NCI-H748 treated with DMSO at 0.1 percent for 48 hours (cell line): ENCODE results near the gene HRH2.
"Not testable (repeated sequence)": the region's sequence is repeated elsewhere in the genome, so short reads cannot be mapped to it uniquely, and the experiment has no call there.

Source experiments
- DNase-seq: peaks from one replicate; lab custom pipeline; 2025; lab: John Stamatoyannopoulos, UW

Gene HRH2

DNA sequence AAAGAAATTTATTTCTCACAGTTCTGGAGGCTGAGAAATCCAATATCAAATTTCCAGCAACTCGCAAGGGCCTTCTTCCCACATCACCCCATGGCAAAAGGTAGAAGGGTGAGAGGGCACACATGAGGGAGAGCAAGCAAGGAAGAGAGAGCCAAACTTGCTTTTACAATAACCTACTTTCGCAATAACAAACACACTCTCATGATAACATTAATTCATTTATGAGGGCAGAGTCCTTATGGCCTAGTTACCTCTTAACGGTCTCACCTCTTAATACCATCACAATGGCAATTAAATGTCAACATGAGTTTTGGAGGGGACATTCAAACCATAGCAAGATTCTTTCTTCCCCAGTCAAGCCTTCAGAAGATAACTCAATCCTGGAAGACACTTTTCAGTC, 11.6 kb upstream of the HRH2 start:
- no peak for DNase-seq

DNA sequence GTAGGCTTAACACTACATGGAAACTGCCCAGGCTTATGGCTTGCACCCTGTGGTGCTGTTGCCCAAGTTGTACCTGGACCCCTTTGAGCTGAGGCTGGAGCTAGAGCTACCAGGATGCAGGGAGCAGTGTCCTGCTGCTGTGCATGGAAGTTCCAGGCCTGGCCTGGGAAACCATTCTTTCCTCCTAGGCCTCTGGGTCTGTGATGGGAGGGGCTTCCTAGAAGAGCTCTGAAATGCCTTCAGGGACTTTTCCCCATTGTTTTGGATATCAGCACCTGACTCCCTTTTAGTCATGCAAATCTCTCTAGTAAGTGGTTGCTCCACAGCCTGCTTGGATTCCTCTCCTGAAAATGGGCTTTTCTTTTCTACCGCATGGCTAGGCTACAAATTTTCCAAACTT, 7.9 kb upstream of the HRH2 start:
- no peak for DNase-seq

DNA sequence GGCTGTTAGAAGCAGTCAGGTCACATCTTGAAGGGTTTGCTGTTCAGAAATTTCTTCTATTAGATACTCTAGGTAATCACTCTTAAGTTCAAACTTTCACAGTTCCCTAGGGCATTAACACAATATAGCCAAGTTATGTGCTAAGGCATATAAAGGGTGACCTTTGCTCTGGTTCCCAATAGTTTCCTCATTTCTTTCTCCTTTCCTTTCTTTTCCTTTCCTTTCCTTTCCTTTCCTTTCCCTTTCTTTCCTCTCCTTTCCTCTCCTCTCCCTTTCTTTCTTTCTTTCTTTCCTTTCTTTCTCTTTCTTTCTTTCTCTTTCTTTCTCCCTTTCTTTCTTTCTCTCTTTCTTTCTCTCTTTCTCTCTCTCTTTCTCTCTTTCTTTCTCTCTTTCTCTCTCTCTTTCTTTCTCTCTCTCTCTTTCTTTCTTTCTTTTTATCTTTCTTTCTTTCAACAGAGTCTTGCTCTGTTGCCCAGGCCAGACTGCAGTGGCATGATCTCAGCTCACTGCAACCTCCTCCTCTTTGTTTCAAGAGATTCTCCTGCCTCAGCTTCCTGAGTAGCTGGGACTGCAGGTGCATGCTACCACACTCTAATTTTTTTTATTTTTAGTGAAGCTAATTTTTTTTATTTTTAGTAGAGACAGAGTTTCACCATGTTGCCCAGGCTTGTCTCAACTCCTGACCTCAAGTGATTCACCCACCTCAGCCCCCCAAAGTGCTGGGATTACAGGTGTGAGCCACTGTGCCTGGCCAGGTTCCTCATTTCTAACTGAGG, 7.3 kb upstream of the HRH2 start:
- DNase-seq, result not testable (repeated sequence)

DNA sequence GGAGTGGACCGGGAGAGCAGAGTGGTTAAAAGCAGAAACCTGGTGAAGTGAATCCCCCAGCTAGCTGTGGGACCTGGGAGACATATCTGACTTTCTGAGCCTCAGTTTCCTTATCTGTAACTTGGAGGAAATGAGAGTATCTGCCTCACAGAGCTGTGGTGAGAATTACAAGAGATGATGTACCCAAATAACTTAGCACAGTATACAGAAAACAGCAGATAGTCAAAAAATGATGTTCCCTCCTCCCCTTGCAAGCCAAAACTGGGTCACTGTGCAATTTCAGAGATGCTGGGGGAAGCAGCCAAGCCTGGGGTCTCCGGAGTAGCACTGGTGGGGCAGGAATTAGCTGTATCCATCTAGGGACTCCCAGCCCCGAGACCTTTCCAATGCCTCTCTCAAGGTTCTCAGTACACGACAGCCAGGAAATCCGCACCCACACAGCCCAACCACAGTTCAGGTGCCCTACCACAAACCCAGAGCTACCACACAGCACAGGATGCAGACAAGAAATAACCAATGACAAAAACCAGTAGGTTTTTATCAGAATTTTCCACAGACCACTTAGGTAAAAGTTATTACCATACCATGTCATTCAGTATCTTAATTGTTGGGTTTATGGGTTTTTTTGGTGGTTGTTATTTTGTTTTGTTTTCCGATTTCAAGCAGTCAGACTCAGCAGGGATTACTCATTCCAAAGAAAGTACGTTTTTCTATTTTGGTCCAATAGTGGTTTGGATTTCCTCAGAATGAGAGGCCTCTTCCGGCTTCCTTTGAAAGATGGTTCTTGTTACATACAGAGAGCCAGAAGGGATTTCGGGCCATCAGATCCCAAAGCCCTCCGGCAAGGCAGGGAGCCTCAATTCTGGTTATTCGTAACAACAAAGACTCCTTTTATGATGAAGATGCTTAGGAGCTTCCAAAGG, 4.9 kb upstream of the HRH2 start:
- no peak for DNase-seq

DNA sequence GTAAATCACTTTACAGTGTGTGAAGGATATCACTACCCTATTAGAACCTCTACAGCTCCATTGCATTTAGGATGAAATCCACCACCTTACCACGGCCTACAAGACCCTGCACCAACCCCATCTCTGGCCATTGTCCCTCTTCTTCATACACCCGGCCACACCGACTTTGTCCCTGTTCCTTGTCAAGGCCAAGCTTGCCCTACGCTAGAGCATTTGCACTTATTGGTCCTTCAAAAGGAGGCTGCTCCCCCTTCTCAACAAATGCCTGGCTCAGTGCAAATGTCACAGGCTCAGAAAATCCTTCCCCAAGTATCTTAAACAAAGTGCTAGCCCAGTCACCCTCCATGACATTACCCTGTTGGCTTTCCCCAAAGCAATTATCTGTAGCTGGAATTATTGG, 4.1 kb upstream of the HRH2 start:
- no peak for DNase-seq

DNA sequence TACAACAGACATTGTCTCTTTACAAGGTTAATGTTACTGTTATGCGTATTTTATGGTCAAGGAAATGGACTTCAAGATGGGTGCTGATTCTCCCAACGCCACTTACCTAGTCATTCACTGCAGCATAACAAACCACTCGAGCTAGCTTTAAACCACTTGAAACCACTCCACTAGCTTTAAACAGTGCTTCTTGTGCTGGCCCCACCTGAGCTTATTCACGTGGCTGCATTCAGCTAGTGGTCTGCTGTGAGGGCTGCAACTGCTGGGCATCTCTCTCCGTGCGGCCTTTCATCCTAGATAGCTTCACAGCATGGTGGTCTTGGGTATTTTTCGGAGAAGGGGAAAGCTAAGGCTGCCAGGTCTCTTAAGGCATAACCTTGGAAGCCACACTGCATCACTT, 3.5 kb upstream of the HRH2 start:
- no peak for DNase-seq

DNA sequence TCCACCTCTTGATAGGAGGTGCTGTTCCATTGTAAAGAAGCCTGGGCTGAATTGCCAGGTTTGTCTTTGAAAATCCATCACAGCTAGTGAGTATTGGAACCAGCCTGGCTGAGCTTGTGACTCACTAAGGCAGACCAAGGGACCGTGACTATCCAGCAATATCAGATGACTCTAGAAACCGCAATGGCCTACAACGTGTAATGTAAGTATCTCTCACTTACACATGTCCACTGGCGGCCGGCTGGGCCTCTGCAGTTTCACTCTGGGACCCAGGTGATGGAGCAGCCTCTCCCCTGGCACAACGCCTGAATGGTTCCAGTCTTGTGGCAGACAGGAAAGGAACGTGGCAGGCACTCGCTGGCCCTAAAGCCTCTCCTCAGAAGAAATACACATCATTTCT, 3.1 kb upstream of the HRH2 start:
- no peak for DNase-seq

DNA sequence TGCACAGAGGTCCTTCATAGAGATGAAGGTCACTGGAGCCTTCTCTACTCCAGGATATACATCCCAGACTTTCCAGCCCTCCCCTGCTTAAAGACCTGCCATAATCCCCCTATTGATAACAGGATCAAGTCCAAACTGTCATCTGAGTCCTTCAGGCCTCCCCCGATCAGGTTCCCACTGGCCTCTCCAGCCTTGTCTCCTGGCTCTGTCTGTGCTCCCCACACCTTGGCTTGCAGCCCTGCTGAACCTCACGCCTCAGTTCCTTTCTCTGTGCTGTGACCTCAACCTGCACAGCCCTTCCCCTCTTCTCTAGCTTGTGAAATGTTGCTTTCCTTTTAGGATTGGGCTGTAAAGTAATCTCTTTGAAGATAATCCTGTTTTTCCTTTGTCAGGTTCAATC, 2.5 kb upstream of the HRH2 start:
- no peak for DNase-seq

DNA sequence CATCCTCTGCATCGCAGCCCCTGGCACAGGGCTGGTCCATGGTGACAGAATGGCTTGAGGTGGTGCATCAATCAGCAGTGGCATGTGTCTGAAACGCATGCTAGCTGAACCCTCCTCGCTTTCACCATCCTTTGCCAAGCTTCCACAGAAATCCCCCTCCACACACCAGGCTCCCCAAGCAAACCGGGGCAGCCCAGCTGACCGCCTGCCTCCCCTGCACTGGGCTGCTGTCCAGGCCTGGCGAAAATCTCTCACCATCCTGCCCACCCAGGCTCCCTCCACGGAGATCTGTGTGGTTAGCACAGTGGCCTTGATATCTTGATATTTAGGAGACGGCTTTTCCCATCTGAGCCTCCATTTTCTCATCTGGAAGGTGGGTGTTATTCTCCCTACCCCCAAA, 905 bp upstream of the HRH2 start:
- no peak for DNase-seq

DNA sequence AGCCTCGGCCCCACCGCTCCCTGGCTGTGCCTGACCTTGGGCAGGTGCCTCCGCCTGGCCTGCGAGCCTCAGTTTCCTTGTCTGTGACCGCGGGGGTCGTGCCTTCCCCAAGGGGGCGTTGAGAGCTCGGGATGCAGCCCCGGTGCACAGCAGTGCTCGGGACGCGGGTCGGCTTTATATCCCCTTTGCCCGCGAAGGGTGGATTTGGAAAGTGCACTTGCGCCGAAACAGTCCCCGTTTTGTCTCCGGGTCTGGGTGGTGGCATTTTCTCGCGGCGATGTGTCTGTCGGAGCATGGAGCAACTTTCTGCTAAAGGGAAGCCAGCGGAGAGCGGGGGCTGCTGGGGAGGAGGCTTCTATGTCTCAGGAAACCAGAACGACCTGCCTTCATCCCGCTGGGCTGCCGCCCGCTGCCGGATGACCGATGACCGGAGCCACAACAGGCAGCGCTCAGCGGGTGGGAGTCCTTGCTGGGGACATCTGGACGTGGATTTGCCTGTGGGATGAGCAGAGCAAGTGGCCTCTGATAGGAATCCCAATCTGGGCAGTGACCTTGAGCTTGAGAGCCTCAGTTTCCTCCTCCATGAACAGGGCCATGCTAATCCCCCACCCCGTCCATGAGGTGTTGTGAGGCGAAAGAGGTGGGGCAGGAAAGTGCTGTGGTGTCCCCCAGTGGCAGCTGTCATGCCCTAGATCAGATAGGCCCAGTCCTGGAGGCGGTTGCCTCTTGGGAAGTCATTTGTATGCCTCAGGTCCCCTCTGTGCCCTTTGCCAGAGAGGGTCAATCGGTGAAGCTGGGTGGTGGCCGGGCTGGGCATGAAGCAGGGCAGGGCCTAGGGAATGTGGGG, 651 bp downstream of the HRH2 start:
- DNase-seq, result no peak

DNA sequence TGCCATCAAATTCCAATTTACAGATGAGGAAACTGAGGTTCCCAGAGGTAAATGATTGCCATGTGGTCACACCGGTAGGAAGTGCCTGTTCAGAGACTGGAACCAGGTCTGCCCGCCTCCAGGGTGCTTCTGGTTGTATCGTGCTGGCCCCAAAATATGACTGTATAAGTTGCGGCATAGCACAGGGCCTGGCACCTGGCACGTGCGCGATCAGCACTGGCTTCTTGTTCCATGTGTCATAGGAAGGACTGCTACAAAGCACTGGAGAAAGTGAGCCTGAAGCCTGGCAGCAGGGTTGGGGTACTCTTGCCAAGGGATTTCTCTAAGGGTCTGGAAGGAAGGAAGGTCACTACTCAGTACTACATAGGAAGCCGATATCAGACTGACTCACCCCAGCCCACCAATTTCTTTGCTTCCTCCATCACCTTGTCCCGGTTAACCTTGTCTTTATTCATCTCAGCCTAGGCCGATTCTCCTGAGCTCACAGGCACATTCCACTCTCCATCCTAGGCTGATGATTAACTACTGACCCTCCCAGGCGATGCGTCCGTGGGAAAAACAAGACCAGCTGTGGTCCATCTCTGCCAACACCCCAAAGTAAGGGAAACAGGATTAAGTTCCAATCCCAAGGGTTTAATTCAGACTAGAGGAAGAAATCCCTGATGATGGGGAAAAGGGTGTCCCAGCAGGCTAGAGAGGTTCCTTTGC, 1.8 kb downstream of the HRH2 start:
- no peak for DNase-seq

DNA sequence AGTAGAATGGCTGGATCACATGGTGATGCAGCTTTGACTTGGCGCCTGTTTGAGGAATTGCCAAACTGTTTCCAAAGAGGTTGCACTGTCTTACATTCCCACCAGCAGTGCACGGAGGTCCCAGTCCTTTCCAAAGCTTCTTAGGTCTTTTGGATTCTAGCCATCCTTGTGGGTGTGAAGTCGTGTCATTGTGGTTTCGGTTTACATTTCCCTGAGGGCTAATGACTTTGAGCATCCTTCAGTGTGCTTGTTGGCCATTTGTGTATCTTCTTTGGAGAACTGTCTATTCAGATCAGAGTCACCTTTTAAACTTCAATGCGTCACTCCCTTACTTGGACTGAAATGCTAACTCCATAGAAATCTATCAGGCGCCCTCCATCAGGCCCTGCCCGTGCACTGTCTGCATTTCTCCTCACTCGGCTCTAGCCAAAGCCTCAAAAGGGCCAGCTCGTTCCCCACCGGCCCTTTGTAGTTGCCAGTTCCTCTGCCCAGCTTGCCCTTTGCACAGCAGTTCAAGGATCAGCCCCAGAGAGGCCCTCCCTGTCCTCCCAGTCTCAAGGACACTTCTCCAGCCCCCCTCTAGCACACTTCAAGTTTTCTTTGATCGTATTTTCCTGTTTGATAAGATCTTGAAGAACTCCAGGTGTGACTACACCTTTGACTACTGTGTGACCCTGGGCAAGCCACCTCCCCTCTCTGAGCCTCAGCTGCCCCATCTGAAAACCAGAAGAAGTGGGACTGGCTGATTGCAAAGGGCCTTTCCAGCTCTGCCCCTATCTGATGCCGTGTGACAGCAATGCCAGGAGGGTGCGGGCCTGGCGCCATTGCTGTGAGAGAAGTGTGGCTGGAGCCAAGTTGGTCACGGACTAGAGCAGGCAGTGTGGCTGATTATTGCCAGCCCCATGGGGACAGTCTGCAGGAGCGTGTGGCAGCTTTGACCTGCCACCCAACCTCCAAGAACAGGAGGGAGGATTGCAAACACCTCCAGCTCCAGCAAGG, 5.6 kb downstream of the HRH2 start:
- DNase-seq, result no peak

DNA sequence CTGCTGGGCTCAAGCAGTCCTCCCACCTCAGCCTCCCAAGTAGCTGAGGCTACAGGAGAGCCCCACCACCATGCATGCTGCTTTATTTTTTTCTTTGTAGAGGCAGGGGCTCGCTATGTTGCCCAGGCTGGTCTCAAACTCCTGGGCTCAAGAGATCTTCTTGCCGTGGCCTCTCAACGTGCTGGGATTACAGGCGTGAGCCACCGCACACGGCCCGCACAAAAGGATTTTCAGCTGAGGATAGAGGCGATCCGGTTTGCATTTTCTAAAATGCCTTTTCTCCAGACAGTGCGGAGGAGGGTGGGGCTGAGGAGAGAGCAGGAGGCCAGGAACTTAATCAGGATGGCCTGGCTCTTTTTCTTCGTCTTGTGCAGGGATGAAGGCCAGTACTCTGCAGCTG, 6.9 kb downstream of the HRH2 start:
- DNase-seq, result no peak

DNA sequence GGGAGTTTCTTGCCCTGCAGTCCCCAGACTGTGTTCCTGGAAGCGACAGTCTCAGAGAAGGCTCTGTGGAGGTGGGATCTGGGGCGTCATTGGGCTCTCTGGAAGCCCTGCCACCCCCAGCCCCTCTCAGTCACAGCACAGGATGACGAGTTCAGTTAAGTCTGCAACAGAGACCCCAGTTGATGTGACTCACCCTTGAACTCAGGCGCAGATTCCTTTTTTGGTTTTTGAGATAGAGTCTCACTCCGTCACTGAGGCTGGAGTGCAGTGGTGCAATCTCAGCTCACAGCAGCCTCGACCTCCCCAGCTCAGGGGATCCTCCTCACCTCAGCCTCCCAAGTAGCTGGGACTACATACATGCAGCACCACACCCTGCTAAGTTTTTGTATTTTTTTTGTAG, 8.3 kb downstream of the HRH2 start:
- no peak for DNase-seq

DNA sequence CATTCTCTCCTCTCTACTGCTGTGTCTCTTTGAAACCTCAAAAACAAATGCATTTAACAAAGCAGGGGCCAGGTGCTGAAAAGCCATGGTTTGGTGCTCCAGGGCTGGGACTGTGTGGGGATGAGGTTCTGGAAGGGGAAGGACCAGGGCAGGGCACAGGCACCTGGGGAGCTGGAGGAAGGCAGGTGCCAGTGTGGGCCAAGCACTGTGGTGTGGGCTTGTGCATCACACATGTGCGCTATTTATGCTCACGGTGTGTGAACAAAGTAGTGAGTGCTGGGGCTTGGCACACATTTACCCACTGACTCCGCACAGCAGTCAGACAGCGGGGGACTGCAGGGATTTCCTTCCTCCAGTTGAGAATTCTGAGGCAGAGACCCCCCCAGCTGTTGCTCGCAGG, 10.1 kb downstream of the HRH2 start:
- DNase-seq, result no peak

DNA sequence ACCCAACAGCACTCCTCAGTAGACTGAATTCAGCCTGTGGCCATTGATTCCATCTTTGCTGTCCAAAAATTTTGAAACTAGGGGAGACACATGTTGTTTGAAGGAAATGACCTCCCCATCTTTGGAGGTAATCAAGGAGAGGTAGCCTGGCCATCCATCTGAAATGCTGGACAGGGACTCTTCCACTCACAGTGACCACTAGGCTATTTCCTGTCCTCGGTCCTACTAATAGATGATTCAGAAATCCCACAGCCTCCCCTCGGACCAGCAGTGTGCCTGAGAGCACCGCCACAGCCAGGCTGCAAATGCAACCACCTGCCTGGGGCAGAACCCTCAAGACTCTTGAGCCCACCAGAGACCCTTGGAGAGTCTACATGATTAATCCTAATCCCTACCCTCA, 12.5 kb downstream of the HRH2 start:
- DNase-seq, result no peak

DNA sequence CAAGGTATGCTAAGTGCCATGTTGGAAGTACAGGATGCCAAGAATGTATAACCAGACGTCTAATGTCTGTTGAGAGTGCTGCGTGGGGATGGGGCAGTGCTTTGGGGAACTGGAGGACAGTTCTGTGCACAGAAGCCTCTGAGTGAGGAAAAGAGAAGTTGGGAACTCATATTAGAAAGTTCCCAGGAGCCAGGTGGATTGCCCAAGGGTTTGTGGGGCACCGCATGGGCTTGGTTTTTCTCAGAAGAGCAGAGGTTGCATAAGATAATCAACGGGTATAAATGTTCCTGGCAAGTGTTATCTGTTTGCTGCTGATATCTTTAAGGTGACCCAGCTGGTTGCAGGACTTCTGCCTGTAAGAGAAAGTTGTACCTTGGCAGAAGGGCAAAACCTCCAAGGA, 13.1 kb downstream of the HRH2 start:
- DNase-seq, result no peak

DNA sequence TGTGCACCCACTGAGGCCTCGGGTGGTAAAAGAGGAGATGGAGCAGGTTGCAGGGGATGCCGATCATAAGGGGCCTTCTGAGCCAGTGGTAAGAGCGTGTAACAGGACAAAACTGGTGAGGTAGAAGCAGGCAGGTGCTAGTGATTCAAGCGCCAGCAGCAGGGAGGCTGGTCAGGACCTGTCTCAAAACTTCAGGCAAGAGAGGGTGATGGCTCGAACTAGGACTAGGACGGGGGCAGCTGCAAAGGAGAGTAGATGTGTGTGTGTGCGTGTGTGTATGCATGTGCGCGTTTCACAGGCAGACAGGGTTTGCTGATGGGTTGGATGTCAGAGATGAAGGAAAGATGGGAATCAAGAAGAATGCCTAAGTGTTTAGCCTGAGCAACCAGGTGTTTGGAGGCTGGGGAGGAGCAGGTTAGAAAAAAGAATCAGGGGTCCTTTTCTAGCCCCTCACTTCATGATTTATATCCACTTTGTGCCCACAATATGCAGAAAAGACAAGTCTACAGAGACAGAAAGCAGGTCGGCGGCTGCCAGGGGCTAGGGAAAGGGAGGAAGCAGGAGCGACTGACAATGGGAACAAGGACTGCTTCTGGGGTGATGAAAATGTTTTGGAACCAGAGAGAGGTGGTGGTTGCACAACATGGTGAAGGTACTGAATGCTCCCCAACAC, 15.2 kb downstream of the HRH2 start:
- no peak for DNase-seq

DNA sequence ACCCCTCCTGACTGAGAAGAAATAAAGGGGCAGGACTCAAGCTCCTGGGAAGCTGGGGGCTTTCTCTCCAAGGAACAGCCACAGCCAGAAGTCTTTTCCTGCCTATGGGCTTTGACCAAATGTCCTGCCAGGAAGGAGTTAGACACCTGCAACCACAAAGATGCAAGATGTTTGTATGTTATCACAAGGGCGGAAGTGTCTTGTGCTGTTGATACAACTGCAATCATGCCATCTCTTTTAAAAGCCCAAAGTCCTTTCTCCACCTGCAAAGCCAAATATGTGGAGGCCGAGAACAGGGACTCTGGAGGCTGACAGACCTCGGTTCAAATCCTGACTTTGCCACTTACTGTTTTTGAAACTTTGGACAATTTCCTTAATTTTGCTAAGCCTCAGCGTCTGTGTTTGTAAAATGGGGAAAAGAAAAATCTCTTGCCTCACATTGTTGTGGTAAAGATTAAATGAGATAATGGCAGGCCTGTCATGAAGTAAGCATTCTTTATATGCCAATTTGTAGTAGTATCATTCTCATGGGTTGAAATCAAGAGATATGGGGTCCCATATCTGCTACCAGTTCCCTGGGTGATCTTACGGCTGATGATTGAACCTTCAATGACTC, 17.0 kb downstream of the HRH2 start:
- DNase-seq, result no peak

DNA sequence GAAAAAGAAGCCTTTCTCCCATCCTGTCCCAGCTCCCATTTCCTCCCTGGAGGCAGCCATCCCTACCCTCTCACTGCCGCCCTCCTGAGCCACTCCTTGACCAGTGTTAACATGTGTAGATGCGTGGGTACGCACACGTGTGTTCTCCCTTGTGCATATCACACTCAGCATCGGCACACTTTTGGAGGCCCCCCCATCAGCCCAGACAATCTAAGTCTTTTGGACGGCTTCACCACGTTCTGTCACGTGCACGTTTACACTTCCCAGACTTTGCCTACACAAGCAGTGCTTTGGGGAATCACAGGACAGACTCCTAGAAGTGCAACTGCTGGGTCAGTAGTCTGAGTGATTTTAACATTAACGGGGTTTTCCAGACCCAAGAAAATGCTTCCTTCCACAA, 18.0 kb downstream of the HRH2 start:
- DNase-seq, result no peak
